ENCODE data around the gene CACNG7. TPM values are rescaled to one million over a fixed set of nuclear protein-coding genes. Genes with fewer than 3 reads are reported as not detected.

The CACNG7 gene, protein sequence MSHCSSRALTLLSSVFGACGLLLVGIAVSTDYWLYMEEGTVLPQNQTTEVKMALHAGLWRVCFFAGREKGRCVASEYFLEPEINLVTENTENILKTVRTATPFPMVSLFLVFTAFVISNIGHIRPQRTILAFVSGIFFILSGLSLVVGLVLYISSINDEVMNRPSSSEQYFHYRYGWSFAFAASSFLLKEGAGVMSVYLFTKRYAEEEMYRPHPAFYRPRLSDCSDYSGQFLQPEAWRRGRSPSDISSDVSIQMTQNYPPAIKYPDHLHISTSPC
- total RNA-seq (ENCODE audit: low replicate concordance): 0.57 and 1.9 TPM in 2 replicates

DNA sequence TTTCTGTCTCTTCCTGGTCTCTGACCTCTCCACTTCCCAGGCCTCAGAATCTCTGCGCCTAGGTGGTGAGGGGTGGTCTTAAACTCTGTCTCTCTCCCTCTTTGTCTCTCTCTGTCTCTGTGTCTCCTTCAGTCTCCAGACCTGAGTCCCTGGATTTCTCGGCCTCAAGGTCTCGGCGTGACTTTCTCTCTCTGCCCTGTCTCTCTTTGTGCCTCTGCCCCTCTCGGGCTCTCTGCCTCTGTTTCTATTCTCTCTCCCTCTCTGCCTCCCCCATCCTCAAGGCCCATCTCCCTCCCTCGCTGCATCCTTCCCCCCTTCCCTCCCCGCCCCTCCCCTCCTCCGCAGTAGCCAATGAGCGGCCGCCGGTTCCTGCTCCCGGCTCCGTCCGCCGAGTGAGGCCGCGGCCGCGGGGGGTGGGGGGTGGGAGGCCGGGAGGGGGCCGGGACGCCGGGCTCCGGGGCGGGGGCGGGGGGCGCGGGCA is at the start of gene CACNG7:
Gene CACNG7, plus strand, starts transcription at position 344 of the 481 bp plus-strand sequence. CDS start 3,554 bp downstream, outside the sequence.
- peak; percentile 35 for DNase-seq (ENCODE audit: low read depth)
- TF ChIP-seq, protein P1, sequence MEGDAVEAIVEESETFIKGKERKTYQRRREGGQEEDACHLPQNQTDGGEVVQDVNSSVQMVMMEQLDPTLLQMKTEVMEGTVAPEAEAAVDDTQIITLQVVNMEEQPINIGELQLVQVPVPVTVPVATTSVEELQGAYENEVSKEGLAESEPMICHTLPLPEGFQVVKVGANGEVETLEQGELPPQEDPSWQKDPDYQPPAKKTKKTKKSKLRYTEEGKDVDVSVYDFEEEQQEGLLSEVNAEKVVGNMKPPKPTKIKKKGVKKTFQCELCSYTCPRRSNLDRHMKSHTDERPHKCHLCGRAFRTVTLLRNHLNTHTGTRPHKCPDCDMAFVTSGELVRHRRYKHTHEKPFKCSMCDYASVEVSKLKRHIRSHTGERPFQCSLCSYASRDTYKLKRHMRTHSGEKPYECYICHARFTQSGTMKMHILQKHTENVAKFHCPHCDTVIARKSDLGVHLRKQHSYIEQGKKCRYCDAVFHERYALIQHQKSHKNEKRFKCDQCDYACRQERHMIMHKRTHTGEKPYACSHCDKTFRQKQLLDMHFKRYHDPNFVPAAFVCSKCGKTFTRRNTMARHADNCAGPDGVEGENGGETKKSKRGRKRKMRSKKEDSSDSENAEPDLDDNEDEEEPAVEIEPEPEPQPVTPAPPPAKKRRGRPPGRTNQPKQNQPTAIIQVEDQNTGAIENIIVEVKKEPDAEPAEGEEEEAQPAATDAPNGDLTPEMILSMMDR (IDR thresholded peaks at IDR 0.05; ENCODE audit: insufficient read depth, low read length): no peak
- peak within 1 kb of the TSS; percentile 83 for H3K4me3 ChIP-seq (ENCODE audit: low read depth, low read length)

DNA sequence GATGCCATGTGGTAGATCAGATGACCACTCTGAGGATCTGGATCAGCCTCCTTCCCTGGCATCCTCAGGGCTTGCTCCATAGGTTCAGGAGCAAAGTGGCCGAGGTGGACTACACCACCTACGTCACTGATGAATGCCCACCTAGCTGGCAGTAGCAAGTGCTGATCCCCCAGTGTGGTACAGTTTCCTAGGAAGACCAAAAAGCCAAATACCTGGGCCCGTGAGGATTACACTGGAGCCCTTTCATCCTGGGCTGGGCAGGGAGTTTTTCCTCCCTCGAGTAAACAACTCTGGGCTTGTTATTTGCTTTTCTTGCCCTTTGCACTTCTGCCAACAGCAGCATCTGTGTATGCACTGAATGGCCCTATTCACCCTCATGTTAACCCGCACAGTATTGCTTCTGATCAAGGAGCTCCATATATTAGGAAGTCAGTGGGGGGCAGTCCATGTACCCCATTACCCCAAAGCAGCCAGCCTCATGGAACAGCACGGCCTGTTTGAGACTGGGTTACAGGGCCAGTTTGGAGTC is 44.7 kb upstream of the CACNG7 start:
- TF ChIP-seq, protein P1 (IDR thresholded peaks at IDR 0.05; ENCODE audit: insufficient read depth, low read length): no peak
- H3K4me3 ChIP-seq (ENCODE audit: low read depth, low read length): no peak overlapping the region
- DNase-seq (ENCODE audit: low read depth): no peak

DNA sequence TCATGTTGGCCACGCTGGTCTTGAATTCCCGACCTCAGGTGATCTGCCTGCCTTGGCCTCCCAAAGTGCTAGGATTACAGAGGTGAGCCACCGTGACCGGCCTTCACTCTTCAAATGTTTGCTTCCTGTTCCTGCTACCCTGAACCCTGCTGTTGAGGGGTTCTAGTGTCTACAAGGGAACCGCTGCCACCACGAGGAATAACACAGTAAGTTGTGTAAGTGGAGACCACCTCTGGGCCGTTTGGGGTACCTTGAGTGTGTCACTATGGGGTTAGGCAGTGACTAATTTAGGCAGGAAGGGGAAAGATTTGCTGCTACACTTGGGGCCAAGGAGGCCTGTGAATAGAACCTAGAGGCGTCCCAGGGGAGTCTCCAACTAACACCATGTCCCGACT is 43.6 kb upstream of the CACNG7 start:
- TF ChIP-seq, protein P1 (IDR thresholded peaks at IDR 0.05; ENCODE audit: insufficient read depth, low read length): no peak
- no peak for DNase-seq (ENCODE audit: low read depth)
- H3K4me3 ChIP-seq (ENCODE audit: low read depth, low read length): peak overlapping the region; percentile 61

DNA sequence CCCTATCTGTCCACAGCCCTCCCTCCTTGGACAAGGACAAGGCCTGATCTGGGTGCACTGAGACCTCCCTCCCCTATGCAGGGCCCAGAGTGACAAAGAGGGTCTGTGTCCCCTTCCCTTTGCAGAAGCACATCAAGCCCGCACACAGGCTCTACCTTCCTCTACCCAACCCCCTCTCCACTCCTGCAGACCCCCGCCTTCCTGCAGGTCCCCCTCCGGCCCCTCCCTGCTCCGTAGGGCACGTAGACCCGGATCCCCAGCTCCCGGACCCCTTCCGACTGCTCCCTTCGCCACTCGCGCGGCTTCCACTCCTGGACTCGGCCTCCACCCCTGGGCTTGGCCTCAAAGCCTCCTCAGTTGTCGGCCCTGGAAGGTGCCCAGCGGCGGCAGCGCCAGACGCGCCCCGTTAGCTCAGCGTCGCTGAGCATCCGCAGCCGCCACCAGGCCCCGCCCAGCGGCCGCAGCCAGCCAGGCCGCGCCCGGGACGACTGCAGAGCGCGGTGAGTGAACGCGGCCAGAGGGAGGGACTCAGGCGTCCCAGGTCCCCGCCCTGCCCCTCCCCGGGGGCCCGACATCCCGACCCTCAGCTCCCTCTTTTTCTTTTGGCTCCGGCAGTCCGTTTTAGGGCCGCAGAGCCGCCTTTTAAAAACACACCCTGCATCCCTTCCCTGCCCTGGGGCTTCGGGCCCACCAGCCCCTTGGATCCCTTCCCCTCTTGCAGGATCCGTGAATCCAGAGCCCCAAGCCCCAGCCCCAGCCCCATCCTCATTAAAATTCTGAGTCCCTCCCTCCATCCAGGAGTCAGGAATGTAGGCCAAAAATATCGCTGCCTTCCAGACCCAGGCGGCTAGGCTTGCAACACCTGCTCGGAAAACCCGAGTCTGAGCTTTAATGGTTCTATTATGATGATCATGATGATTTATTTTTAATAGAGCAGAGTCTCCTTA is 42.9 kb upstream of the CACNG7 start:
- peak; percentile 68 for DNase-seq (ENCODE audit: low read depth)
- TF ChIP-seq, protein P1 (IDR thresholded peaks at IDR 0.05; ENCODE audit: insufficient read depth, low read length): no peak
- H3K4me3 ChIP-seq (ENCODE audit: low read depth, low read length): peak overlapping the region; percentile 61

DNA sequence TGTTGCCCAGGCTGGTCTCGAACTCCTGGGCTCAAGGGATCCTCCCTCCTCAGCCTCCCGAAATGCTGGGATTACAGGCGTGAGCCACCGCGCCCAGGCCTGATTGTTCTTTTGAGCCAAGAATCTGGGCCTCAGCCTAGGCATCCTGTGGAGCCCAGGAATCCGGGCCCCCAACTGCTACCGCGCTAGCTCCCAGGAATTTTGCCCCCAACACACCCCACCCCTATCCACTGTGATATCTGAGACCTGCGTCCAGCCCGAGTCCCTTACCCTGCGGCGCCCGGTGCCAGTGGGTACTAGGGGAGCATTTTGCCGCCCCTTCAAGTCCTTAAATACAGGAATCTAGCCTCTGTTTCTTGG is 42.2 kb upstream of the CACNG7 start:
- no peak for DNase-seq (ENCODE audit: low read depth)
- TF ChIP-seq, protein P1 (IDR thresholded peaks at IDR 0.05; ENCODE audit: insufficient read depth, low read length): no peak
- peak overlapping the region; percentile 61 for H3K4me3 ChIP-seq (ENCODE audit: low read depth, low read length)

DNA sequence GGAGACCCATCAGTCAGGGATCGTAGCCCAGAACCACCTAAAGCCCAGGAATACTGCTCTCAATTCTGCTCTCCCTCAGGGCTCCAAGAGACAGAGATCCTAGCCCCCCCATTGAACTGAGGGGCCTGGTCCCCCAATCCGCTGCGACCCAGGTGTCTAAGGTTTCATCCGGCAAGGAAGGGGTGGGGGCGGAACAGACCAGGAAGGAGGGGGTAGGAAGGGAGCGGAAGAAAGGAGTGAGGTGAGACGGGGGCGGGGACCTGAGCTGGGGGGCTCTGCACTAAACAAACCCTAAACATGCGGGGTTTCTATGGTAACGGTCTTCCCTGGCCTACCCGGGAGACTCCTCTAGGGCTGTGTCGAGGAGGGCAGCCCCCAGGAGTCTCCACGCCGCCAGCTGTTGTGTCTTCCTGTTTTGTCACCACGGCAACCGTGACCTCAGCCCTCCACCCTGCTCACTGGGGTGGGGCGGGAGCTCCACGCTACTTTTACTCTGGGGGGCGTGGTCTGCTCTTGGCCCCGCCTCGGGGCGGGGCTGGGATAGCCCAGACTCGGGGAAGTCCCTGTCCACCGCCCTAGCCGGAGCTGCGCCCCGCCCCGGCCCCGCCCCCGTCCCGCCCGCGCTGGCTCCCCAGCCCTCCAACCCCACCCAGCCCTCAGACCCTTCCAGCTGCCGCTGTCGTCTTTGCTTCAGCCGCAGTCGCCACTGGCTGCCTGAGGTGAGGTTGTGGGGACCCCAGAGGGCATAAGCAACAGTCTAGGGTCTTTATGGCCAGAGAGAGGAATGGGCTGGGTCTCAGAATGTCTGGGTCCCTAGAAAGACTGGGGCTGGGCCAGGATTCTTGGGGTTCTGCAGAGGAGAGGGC is 41.6 kb upstream of the CACNG7 start, which contains the start of gene MYADM:
Gene MYADM, plus strand, starts transcription at position 659 of the 866 bp plus-strand sequence. CDS start 5,647 bp downstream, outside the sequence.
- peak; percentile 97 for DNase-seq (ENCODE audit: low read depth)
- TF ChIP-seq, protein P1 (IDR thresholded peaks at IDR 0.05; ENCODE audit: insufficient read depth, low read length): no peak

More for the DNA sequence above, 41.6 kb upstream of the CACNG7 start, which contains the start of gene MYADM:
- H3K4me3 ChIP-seq (ENCODE audit: low read depth, low read length): peak within 1 kb of the TSS; percentile 96

All from fibroblast of the aortic adventitia (primary cell).